Measurements from ENCODE around the gene CYP4F8.

GRCh38 chr19:15640904-15641597 lies 26.0 kb downstream of the CYP4F8 start:
- TF ChIP-seq CTCF (IDR thresholded peaks at IDR 0.05; ENCODE audit: low read depth, low read length, missing input control), result no peak
- TF ChIP-seq MAX (IDR thresholded peaks at IDR 0.05), result peak; percentile 58
- TF ChIP-seq GABPA (IDR thresholded peaks at IDR 0.05 in 1 of 2, conservative IDR thresholded peaks at IDR 0.05 in 1 of 2), result no peak
- TF ChIP-seq TAF1 (conservative IDR thresholded peaks at IDR 0.05), result peak; percentile 96
- TF ChIP-seq JUND (IDR thresholded peaks at IDR 0.05), result peak; percentile 71 to 76
- peak; percentile 86 for TF ChIP-seq FOXA1 (IDR thresholded peaks at IDR 0.05)
- TF ChIP-seq RAD21 (IDR thresholded peaks at IDR 0.05), result peak in 1 of 2 donors; percentile 65
- TF ChIP-seq ZBTB33 (IDR thresholded peaks at IDR 0.05), result peak; percentile 65
- TF ChIP-seq REST (IDR thresholded peaks at IDR 0.05), result peak; percentile 92

All from liver (tissue), 3 donors.